Hair follicular keratinocyte (primary cell): ENCODE measurements around the gene FHIP1B. TPM values are rescaled to one million over a fixed set of nuclear protein-coding genes. Genes with fewer than 3 reads are reported as not detected.

ENCODE experiments used
- total RNA-seq: library from RNA; depleted of rRNA; stranded (reverse); fragments of >200 nt; gene quantifications from 2 replicates; pipeline ENCODE4 v1.2.3, GENCODE V29; 2015

Gene FHIP1B
- total RNA-seq = 14.5 and 20.5 TPM in 2 replicates

DNA sequence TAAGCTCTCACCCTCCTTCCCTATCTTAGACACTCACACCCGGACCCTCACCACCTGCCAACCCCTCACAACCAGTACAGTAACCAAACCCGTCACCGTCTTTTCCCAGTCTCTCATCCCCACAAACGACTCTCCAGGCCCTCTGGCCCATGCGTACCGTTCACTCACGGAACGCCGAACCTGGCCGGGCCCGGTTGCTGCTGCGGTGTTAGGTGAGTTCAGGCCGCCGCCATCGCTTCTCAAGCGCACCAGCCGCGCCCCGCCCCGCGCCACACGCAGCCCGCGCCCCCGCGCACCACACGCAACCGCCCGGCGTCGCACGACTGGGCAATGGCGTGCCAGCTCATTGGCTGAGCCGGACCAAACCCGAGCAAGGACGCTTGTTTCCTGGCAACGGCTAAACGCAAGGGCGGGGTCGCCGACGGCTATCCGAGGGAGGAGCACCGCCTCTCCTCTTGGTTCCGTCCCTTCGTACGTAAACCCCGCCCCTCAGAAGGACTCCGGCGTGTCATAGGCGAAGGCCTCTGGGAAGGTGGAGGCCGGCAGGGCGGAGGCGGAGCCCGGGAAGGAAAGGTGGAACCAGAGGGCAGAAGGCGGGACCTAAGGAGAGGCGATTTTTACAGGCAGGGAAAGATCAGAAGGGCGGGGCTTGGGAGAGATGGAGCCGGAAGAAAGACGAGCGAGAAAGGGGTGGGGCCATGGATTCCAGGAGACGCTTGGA, at the start of gene FHIP1B:
TSS of gene FHIP1B (minus strand) at position 250 of the 721 bp plus-strand sequence. CDS start 10,120 bp downstream, outside the sequence.

DNA sequence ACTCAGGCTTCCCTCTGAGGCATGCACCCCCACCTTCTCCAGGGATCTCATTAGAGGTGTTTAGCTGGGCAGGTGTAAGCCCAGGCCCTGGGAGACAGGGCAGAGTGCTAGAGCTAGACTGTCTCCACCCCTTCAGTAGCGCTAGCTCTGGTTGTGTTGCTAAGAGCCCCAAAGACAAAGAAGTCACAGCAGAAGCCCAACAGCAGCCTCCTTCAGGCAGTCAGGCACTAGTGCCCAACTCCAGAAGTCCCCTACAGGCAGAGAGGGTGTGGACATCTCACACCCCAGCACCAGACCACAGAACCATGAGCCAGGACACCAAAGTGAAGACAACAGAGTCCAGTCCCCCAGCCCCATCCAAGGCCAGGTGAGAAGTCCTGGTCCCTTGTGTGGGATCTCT, 4.5 kb upstream of the FHIP1B start, which contains the start of gene CNGA4:
TSS of gene CNGA4 (plus strand) at position 188 of the 400 bp plus-strand sequence. CDS start at position 306, 118 bp downstream.

DNA sequence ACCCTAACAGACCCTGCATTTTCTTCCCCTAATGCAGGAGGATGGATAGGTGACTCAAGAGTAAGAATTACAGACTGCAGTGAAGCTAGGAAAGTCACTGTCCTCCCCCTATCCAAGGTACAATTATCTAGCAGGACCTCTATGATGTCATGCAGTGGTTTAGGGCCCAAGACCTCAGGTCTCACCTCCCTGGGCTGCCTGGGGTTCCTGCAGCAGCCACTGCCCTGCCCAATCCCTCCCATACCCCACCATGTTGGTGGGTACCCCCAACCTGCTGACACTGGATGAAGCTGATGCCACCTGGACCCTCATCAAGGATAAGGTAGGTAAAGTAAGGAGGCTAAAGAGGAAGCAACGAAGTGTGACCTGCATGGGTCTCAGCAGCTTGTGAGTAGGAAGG, 29.1 kb downstream of the FHIP1B start, which contains the start of gene C11orf42:
TSS of gene C11orf42 (plus strand) at position 192 of the 400 bp plus-strand sequence. CDS start at position 251, 59 bp downstream.

DNA sequence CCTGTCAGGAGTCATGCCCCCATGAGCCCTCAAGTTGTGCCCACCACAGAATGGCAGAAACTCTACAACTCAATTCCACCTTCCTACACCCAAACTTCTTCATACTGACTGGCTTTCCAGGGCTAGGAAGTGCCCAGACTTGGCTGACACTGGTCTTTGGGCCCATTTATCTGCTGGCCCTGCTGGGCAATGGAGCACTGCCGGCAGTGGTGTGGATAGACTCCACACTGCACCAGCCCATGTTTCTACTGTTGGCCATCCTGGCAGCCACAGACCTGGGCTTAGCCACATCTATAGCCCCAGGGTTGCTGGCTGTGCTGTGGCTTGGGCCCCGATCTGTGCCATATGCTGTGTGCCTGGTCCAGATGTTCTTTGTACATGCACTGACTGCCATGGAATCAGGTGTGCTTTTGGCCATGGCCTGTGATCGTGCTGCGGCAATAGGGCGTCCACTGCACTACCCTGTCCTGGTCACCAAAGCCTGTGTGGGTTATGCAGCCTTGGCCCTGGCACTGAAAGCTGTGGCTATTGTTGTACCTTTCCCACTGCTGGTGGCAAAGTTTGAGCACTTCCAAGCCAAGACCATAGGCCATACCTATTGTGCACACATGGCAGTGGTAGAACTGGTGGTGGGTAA, 35.1 kb downstream of the FHIP1B start, which contains the start of gene OR52W1:
TSS of gene OR52W1 (plus strand) at position 51 of the 637 bp plus-strand sequence. CDS start at position 51, 0 bp downstream.

DNA sequence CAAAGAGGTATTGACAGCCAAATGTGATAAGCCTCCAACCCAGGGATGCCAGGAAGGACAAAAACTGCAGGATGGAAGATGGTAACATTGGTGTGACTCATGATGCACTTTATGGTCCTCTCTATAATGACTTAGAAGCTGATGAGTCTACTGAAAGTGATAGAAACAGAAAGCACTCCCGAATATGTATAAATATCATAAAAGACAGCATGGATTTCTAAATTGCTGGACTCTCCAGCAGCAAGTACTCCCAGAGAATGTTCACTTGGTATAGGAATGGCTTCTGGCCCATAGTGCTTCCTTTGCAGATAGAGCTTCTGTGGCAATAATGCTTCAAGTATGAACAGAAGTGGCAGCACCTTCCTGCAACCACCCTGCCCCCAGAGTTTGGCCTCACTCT, 64.2 kb downstream of the FHIP1B start, which contains the start of gene OR52B2:
TSS of gene OR52B2 (minus strand) at position 101 of the 400 bp plus-strand sequence. CDS start at position 101, 0 bp downstream.

Other genes starting within 250 kb of the FHIP1B start
- not detected in 2 replicates for gene OR52L1, start 247.7 kb downstream of the FHIP1B start, total RNA-seq
- gene OR56A4, start 227.7 kb downstream of the FHIP1B start, total RNA-seq = not detected in 2 replicates
- gene OR56A1, start 203.9 kb downstream of the FHIP1B start, total RNA-seq = not detected in 2 replicates
- not detected in 2 replicates for gene OR56B4, start 127.0 kb downstream of the FHIP1B start, total RNA-seq
- not detected in 2 replicates for gene OR52B2, start 64.3 kb downstream of the FHIP1B start, total RNA-seq
- not detected in 2 replicates for gene OR52W1, start 35.4 kb downstream of the FHIP1B start, total RNA-seq
- gene C11orf42, start 29.1 kb downstream of the FHIP1B start, total RNA-seq = not detected in 2 replicates
- 0.16 TPM in 1 of 2 replicates, not detected in the other for gene CNGA4, start 4.5 kb upstream of the FHIP1B start, total RNA-seq
- gene CCKBR, start 25.2 kb upstream of the FHIP1B start, total RNA-seq = not detected in 2 replicates
- 395 and 493 TPM in 2 replicates for gene CAVIN3, start 85.9 kb upstream of the FHIP1B start, total RNA-seq
- gene SMPD1, start 155.8 kb upstream of the FHIP1B start, total RNA-seq = 11.2 and 13.5 TPM in 2 replicates
- gene APBB1, start 184.5 kb upstream of the FHIP1B start, total RNA-seq = 9.8 and 10.7 TPM in 2 replicates
- 0.31 TPM in 1 of 2 replicates, not detected in the other for gene HPX, start 206.4 kb upstream of the FHIP1B start, total RNA-seq
- gene TRIM3, start 239.3 kb upstream of the FHIP1B start, total RNA-seq = 8.7 and 12.5 TPM in 2 replicates
- gene ARFIP2, start 246.7 kb upstream of the FHIP1B start, total RNA-seq = 45.6 and 64.7 TPM in 2 replicates
- 36.5 and 40.2 TPM in 2 replicates for gene TIMM10B, start 246.9 kb upstream of the FHIP1B start, total RNA-seq